PC-9 (cell line): ENCODE measurements around the gene ZNF638. TPM values are rescaled to one million over a fixed set of nuclear protein-coding genes. Genes with fewer than 3 reads are reported as not detected.

Experiments used
- BruUV-seq: library from RNA; stranded (reverse); fragments of 400-500 nt; replicated peaks from 2 replicates; lab custom pipeline; 2021; lab: Mats Ljungman, UMichigan
- CTCF ChIA-PET: fragments of 300-600 bp; sonication (Branson Sonifier 250); formaldehyde crosslinking; loops from one replicate; lab custom pipeline; 2022; ENCODE audit warnings: antibody characterized with exemption; lab: Charles Lee
- POLR2A ChIA-PET: fragments of 300-600 bp; sonication (Branson Sonifier 250); formaldehyde crosslinking; loops from one replicate; lab custom pipeline; 2022; ENCODE audit warnings: antibody characterized with exemption; ENCODE audit not compliant: unreplicated experiment; lab: Charles Lee
- DNase-seq, 2 experiments: peaks; one replicate each; pipeline versions ENCODE4 v3.0.0 to v3.0.0-alpha.2; 2015 to 2022; ENCODE audit warnings: mixed read lengths in 1 of 2
- H2AFZ ChIP-seq: fragments of 200-600 bp; sonication (generic); 2 replicates; pipeline ENCODE4 v1.8.1; 2017; ENCODE audit warnings: antibody characterized with exemption
- H3F3A ChIP-seq: fragments of 200-600 bp; sonication (generic); 2 replicates; pipeline ENCODE4 v1.8.1; 2017; ENCODE audit warnings: antibody characterized with exemption, mild to moderate bottlenecking, low read depth; ENCODE audit not compliant: insufficient read depth
- H3K27ac ChIP-seq: fragments of 200-600 bp; sonication (generic); 2 replicates; pipeline ENCODE4 v1.6.1; 2016; ENCODE audit warnings: mixed run types
- H3K27me3 ChIP-seq: fragments of 200-600 bp; sonication (generic); 2 replicates; pipeline ENCODE4 v1.6.1; 2016; ENCODE audit warnings: low read depth, mixed run types; ENCODE audit not compliant: insufficient read depth
- H3K36me3 ChIP-seq: fragments of 200-600 bp; sonication (generic); 2 replicates; pipeline ENCODE4 v1.6.1; 2016; ENCODE audit warnings: low read depth, mixed run types
- H3K4me1 ChIP-seq: fragments of 200-600 bp; sonication (generic); replicated peaks from 2 replicates; pipeline ENCODE4 v1.6.1; 2016; ENCODE audit warnings: mixed run types; ENCODE audit not compliant: insufficient read depth
- H3K4me2 ChIP-seq: fragments of 200-600 bp; sonication (generic); 2 replicates; pipeline ENCODE4 v1.6.1; 2017; ENCODE audit warnings: mixed run types
- H3K4me3 ChIP-seq: fragments of 200-600 bp; sonication (generic); 2 replicates; pipeline ENCODE4 v1.6.1; 2016; ENCODE audit warnings: mixed run types
- H3K79me2 ChIP-seq: fragments of 200-600 bp; sonication (generic); 2 replicates; pipeline ENCODE4 v1.6.1; 2017; ENCODE audit warnings: low read depth, mixed run types
- H3K9me2 ChIP-seq: fragments of 200-600 bp; sonication (generic); 2 replicates; pipeline ENCODE4 v1.8.1; 2017; ENCODE audit warnings: mild to moderate bottlenecking; ENCODE audit not compliant: insufficient read depth
- H3K9me3 ChIP-seq: fragments of 200-600 bp; sonication (generic); 2 replicates; pipeline ENCODE4 v1.8.1; 2016; ENCODE audit warnings: low read depth; ENCODE audit not compliant: insufficient read depth
- H4K20me1 ChIP-seq: fragments of 200-600 bp; sonication (generic); 2 replicates; pipeline ENCODE4 v1.8.1; 2017; ENCODE audit not compliant: insufficient read depth
- CTCF ChIP-seq: fragments of 200-600 bp; sonication (generic); conservative IDR thresholded peaks from 2 replicates; pipeline ENCODE4 v1.6.1; 2017; ENCODE audit warnings: mixed run types, antibody characterized with exemption, mild to moderate bottlenecking, moderate library complexity
- EZH2 ChIP-seq: fragments of 200-600 bp; sonication (generic); IDR thresholded peaks from 2 replicates; pipeline ENCODE4 v1.8.0; 2017; ENCODE audit warnings: antibody characterized with exemption, low read depth
- intact Hi-C: fragments of 100-400 bp; cut with micrococcal nuclease; formaldehyde crosslinking; loops from one replicate; pipeline ENCODE4 v1.10.0; 2022; ENCODE audit not compliant: unreplicated experiment
- total RNA-seq: library from RNA; stranded (reverse); gene quantifications from 2 replicates; pipeline ENCODE4 v1.2.3, GENCODE V29; 2021

Gene ZNF638
- total RNA-seq, 1 experiment from 2014 or later, result 109 TPM

- POLR2A ChIA-PET, result no interaction called here
- H3K9me2 ChIP-seq, result no peaks in the 10 kb centered on the region
- H3K27me3 ChIP-seq, result no peaks in the 10 kb centered on the region
- peak in 1 of 2 experiments; percentile 8 for DNase-seq
- no peaks in the 10 kb centered on the region for H3K79me2 ChIP-seq
- no peaks in the 10 kb centered on the region for H3K9me3 ChIP-seq
- intact Hi-C loops, result no loop called here
- peaks cover 10% of the 10 kb centered on the region; the same call in 1 of the 2 replicates for H3K4me1 ChIP-seq
- no peaks in the 10 kb centered on the region for H3K36me3 ChIP-seq
- H3K4me3 ChIP-seq, result no peak overlapping the region
- H3K4me2 ChIP-seq, result no peak overlapping the region
- CTCF ChIA-PET, result no interaction called here
- no peak overlapping the region for H3K27ac ChIP-seq
- H4K20me1 ChIP-seq, result no peaks in the 10 kb centered on the region
- H2AFZ ChIP-seq, result no peak overlapping the region
- H3F3A ChIP-seq, result peaks cover 13% of the 10 kb centered on the region
- no TSS peak for BruUV-seq
- no peak for TF ChIP-seq CTCF
- TF ChIP-seq EZH2, result no peak
These were observed 149.5 kb downstream of the ZNF638 start for GRCh38 chr2:71481111-71481510.

DNA sequence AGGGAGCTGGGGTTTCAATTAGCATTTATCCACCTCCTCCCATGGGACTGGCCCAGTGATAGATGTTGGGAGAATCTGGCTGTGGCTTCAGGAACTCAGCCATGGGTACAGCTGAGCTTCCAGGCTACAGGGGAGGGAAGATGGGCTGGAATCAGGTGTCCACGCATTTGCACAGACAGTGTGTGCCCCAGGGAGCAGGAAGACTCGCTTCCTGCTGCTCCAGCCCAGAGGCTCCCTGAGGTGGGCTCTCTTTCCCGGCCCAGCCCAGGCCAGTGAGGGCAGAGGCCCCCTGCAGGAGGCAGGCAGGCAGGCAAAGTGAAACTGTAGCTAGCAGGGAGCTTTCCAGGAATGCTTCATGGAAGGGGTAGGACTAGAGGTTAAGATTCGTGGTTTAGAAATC lies 150.5 kb downstream of the ZNF638 start:
- Histone ChIP-seq H3K4me3 (no peak overlapping the region), H3F3A (peaks cover 4% of the 10 kb centered on the region; the same call in 1 of the 2 replicates), H3K9me2 (no peaks in the 10 kb centered on the region), H3K27ac (no peak overlapping the region), H3K36me3 (no peaks in the 10 kb centered on the region), H3K27me3 (no peaks in the 10 kb centered on the region), H3K79me2 (no peaks in the 10 kb centered on the region), H2AFZ (no peak overlapping the region), H4K20me1 (no peaks in the 10 kb centered on the region), H3K9me3 (no peaks in the 10 kb centered on the region), H3K4me2 (no peak overlapping the region), H3K4me1 (peaks cover 8% of the 10 kb centered on the region; the same call in 1 of the 2 replicates)
- peak in 1 of 2 experiments; percentile 25 for DNase-seq
- intact Hi-C loops, result no loop called here
- CTCF ChIA-PET, result no interaction called here
- no TSS peak for BruUV-seq
- TF ChIP-seq CTCF (no peak), EZH2 (no peak)
- POLR2A ChIA-PET, result no interaction called here

DNA sequence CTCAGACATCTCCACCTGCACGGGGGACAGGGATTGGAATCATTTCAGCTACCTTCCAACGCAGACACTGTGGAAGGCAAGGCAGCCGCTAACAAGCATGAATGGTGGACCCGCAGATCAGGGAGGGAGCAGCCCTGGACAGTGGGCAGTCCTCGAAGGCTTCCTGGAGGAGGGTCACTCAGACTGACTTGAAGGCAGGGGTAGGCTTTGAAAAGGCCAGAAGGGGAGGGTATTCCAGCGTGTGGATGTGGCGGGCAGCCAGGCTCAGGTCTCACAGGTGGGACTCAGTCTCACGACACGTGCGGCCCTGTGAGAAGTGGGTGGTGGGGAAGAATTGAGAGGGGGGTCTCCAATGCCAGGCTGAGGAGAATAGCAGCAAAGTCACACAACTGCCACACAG lies 151.7 kb downstream of the ZNF638 start:
- H3K9me2 ChIP-seq, result no peaks in the 10 kb centered on the region
- H3K27me3 ChIP-seq, result no peaks in the 10 kb centered on the region
- no peaks in the 10 kb centered on the region for H3K9me3 ChIP-seq
- no peak overlapping the region for H3K4me2 ChIP-seq
- no peaks in the 10 kb centered on the region for H3F3A ChIP-seq
- no peaks in the 10 kb centered on the region for H4K20me1 ChIP-seq
- H3K36me3 ChIP-seq, result no peaks in the 10 kb centered on the region
- no peak overlapping the region for H2AFZ ChIP-seq
- TF ChIP-seq CTCF, result no peak
- TF ChIP-seq EZH2, result no peak
- H3K27ac ChIP-seq, result no peak overlapping the region
- no TSS peak for BruUV-seq
- ChIA-PET CTCF (no interaction called here), POLR2A (no interaction called here)
- H3K4me1 ChIP-seq, result no peaks in the 10 kb centered on the region
- intact Hi-C loops, result no loop called here
- H3K4me3 ChIP-seq, result no peak overlapping the region
- DNase-seq, result peak in 1 of 2 experiments; percentile 16
- no peaks in the 10 kb centered on the region for H3K79me2 ChIP-seq
